Stimulated activated CD4-positive, alpha-beta T cell treated with anti-CD3 and anti-CD28 coated beads, Interleukin-15, amount 100 ng/mL, for 24 hours (primary cell): ENCODE data around the gene C19orf85.
"Not testable (repeated sequence)": the region's sequence is repeated elsewhere in the genome, so short reads cannot be mapped to it uniquely, and the experiment has no call there.

Experiments
- DNase-seq: peaks from one replicate; pipeline ENCODE4 v3.0.0-alpha.2; 2020

The C19orf85 gene

DNA sequence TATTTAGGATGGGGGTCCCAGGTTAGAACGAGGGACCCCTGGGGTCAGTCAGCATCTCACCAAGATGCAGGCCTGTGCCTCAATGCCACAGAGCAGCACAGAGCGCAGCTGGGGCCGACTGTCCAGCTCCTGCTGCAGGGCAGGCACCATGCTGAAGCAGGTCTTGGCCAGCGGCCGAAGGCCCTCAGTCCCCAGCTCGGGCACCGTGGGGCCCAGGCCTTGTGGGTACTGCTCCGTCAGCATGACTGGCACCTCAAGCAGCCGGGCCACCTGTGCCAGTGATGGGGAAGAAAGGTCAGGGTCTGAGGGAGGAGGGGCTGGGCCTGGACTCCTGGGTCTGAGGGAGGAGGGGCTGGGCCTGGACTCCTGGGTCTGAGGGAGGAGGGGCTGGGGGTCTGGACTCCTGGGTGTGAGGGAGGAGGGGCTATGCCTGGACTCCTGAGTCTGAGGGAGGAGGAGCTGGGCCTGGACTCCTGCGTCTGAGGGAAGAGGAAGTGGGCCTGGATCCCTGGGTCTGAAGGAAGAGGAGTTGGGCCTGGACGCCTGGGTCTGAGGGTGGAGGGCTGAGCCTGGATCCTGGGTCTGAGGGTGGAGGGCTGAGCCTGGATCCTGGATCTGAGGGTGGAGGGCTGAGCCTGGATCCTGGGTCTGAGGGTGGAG is 8.8 kb downstream of the C19orf85 start:
- DNase-seq, result no peak

DNA sequence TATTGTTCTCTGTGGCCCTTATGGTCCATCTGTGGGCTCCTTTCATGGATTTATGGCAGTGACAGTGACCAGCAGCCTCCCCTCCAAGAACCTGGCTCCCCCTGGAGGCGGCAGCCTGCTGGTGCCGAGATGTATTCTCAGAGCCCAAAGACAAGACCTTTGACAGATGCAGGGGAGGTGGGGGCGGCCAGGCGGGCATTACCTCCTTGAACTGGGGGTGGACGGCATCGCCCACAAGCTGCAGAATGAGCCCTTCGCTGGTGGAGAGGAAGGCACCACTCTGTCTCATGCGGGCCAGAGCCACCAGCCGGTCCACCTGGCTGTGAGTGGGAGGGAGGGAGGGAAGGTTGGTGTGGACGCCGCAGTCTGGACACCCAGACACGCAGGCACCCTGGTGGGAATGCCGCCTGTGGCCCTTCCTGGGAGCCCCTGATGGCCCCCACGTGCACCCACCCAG is 9.7 kb downstream of the C19orf85 start:
- peak; percentile 65 for DNase-seq

DNA sequence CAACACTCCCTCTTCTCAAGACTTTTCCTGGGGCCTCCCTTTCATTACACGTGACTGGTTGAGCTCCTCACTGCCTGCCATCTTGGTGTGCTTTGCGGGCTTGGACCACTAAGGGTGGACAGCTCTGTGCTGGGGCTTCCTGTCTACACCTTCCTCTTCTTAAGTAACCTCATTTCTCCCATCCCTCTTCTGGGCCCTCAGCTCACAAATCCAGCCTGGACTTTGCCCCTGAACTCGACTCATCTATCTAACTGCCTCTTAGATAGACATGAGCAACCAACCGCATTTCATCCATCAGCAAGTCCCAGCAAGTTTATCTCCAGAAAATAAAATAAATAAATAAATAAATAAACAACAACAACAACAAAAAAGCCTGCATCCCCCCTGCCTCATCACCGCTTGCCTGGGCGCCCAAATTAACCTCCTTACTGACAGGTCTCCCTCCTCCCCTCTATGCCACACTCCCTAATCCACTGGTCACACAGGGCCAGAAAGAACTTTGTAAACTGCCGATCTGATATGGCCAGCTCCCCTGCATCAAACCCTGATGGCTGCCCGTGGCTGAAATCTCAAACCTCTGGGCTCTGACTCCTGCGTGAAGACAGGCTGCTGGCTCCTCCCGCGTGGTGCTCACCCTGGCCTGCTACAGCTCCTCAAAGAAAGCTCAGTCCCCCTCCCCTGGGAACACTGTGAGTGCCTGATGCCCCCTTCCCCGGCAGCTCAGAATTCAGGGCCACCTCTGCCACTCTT is 10.9 kb downstream of the C19orf85 start:
- DNase-seq, result no peak

DNA sequence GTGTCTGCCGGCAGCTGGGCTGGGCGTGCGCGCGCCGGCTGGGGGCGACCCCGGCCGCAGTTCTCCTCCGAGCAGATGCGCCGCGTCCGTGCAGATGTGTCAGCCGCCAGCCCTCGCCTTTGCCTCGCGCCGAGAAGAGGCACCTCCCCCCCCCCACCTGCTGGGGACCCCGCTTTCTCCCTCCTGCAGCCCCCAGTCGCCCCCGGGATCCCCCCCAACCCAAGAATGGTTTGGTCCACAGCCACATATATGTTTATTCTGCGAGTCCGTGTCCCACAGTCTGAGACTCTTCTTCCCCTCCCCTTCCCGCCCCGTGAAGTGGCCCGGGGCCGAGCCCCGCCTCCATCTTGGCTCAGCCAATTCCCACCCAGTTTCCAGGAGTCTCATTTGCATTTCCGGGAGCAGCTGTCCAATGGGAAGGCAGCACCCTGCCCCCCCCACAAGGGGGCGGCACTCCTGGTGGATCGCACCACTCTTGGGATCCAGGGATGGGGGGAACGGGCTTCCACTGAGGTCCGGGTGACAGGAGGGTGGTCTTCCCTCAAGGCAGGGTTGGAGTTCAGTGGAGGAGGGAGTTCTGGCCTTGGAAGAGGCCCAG is 11.7 kb downstream of the C19orf85 start:
- peak; percentile 63 for DNase-seq

DNA sequence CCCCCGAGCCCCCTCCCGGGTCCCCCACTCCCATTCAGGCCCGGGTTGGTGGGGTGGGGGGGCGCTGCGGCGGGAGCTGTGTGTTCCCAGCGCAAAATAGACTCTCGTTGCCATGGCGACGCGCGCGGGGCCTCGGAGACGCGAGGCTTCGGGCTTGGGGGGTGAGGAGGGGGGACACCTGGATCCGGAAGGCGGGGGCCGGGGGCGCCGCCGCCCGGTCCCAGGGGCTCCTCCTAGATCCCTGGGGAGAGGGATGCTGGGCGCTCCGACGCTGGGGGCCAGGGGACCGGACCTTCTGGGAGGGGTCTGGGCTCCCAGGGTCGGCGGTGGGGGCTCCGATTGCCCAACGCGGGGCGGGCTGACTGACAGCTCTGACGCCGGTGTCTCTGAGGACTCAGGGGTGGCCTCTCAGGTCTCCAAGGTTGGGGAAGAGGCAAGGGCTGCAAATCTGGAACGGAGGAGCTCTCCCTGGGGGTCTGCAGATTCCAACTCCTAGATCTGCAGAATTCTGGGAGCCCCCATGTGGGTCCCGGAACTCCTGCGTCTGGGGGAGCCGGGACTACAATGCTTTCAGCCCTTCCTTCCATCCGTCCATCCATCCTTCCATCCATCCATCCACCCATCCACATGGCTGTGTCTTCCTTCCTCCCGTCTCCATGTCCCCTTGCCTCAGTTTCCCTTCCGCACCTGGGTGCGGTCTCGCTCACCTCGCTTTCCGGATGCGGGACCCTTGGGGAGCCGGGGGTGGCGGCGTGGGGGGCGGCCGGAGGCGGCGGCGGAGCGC is 12.4 kb downstream of the C19orf85 start:
- DNase-seq, result peak; percentile 28

DNA sequence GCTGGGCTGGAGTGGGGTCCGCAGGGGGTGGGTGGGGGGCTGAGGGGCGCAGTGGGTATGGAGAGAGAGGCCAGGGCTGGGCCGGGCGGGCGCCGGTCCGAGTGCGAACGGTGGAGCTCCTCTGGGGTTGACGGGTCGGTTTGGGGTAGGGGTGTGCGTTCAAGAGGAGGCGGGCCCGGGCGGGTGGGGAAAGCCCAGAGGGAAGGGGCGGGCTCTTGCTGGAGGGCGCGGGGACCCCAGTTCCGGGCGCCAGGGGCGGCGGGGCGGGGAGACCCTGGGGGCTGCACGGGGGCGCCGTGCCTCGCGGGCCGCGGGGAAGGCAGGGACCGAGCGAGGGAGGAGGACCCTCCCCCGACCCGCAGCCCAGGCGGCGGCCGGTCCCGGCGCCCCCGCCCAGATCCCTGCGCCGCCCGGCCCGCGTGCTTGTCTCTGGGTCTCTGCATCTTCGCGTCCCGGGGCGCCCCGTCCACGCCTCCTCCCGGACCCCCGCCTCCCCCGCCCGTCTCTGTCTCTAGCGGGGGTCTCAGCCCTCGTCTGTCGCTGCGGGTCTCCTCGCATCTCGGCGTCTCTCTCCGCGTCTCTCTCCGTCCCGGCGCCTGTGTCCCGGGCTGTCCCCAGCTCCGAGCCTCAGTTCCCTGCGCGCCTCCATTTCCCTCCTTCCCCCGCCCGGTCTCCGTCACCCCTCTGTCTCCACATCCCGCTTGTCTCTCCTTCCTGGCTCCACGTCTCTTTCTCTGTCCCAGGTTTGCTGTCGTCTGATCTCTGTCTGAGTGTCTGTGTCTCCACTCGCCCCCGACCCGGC is 13.2 kb downstream of the C19orf85 start:
- DNase-seq, result peak; percentile 34

DNA sequence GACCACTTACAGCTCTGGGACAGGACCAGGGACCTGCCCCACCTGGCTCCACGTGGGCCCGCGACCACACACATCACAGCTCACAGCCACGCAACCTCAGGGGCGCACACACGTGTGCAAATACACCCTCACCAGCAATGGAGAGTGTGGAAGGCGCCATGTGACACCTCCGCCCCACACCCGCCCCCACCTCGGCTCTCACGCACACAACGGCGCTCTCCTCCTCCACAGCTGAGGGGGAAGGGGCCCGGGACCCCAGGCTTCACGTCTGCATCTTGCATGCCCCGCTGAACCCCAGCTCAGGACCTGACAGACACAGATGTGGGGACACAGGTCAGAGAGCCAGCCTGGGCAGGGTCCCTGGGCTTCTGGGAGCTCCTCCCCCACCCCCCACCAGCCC is 15.1 kb downstream of the C19orf85 start:
- no peak for DNase-seq

DNA sequence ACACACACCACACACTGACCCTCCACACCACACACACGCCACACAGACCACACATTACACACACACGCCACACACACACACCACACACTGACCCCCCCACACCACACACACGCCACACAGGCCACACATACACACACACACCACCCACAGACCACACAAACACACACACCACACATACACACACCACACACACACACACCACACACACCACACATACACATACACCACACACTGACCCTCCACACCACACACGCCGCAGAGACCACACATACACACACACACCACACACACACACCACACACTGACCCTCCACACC is 16.4 kb downstream of the C19orf85 start:
- not testable (repeated sequence) for DNase-seq

DNA sequence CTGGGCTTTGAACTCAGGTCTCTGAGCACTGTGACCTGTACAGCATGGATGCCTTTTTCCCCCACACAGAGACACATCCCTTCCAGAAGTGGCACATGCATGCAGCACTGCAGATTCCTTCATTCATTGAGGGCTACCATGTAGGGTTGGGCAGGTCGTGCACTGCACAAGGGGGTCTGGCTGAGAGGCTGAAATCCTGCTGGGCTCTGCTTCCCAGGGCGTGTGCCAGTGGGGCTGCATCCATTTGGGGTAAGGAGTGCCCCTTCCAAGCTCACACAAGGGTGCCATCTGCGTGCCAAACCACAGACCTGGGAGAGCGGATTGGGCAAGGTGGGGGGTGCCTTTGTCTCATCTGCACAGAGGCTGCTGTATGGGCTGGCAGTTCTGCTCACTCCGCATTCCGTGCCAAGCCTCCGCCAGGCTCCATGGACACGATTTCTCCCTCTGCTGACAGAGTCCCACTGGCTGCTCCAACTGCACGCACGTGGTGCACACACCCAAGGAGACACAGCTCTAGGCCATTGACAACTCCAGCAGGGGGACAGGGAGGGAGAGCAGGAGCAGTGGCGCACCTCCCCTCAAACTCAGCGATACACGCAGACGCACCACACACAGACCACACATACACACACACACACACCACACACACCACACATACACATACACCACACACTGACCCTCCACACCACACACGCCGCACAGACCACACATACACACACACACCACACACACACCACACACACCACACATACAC is 17.0 kb downstream of the C19orf85 start:
- no peak for DNase-seq

DNA sequence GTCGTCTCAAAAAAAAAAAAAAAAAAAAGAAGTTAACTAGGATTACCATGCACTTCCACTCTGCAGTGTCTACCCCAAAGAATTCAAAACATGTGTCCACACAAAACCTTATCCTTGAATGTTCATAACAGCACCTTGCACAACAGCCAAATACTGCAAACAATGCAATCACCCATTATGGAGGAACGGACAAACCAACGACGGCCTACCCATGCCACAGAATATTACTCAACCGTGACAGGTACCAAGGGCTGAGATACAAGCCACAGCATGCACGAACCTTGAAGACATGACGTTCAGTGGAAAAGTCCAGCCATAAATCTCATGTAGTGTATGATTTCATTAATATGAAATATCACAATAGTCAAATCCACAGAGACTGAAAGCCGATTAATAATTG is 18.5 kb downstream of the C19orf85 start:
- DNase-seq, result no peak

DNA sequence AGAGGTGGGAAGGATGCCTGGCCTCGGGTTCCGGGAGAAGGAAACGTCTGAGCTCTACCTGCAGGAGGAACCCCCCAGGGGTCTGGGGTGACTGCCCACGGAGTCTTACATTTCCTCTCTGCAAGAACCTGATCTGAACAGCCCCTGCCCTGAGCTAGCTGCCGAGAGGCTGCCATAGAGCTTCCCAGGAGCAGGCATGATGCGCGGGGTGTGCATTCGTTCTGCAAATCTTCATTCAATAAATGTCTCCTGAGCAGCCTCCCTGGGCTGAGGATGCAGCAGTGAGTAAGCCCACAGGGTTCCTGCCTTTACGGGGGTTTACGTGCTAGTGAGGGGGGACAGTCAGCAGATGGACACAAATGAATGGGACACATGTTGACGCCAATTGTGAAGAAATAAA is 19.9 kb downstream of the C19orf85 start:
- DNase-seq, result no peak

DNA sequence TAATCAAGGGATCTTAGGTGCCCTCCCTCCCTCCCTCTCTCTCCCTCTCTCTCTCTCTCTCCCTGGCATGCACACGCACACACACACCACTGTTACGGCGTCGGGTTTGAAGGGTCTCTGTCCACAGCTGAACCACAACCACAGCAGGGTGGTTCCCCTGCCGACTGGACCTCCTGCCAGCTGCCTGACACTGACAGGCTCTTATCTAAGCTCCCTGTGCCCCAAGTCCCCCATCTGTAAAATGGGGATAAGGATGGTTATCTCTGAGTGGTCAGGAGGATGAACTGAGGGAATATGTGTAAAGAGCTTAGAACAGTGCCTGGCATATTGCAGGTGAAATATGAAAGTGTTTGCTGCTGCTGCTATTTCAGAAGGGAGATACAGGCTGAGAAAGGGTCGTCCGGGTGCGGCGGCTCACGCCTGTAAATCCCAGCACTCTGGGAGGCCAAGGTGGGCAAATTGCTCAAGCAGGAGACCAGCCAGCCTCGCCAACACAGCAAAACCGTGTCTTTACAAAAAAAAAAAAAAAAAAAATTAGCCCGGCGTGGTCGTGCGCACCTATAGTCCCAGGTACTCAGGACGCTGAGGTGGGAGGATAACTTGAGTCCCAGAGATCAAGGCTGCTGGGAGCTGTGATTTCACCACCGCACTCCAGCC is 20.6 kb downstream of the C19orf85 start:
- DNase-seq, result no peak

DNA sequence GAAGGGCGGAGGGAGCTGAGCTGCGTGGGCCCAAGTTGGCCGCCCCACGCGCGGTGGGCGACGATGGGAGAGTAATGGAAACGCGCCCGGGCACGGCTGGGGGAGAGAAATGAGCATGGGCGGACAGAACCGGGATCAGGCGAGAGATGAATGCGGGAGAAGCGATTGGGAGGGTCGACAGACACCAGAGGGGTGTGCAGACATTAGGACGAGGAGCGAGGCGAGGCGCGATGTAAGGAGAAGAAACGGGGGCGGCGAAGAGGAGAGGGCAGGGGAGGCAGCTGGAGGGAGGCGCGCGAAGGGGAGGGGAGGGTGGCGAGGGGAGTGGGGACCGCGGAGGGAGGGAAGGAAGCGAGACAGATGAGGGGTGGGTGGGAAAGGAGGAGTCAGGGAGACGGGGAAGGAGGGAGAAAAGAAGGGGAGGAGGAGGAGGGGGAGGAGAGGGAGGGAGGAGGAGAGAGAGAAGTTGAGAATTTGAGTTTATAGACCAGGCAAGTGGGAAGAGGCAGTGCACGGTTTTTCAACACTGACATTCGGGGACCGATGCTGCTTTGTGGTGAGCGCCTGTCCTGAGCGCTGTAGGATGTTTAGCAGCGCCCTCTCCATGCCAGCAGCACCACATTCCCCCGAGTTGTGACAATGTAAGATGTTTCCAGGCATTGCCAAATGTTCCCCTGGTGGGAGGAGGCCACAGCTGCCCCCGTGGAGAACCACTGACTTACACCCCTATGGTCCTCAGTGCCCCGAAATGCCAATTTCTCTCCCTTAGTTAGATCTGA is 21.3 kb downstream of the C19orf85 start, which contains the start of gene SHISA7:
SHISA7 (minus strand) TSS at position 256 of the 779 bp plus-strand sequence. CDS start 437 bp downstream, outside the sequence.
- DNase-seq, result no peak

DNA sequence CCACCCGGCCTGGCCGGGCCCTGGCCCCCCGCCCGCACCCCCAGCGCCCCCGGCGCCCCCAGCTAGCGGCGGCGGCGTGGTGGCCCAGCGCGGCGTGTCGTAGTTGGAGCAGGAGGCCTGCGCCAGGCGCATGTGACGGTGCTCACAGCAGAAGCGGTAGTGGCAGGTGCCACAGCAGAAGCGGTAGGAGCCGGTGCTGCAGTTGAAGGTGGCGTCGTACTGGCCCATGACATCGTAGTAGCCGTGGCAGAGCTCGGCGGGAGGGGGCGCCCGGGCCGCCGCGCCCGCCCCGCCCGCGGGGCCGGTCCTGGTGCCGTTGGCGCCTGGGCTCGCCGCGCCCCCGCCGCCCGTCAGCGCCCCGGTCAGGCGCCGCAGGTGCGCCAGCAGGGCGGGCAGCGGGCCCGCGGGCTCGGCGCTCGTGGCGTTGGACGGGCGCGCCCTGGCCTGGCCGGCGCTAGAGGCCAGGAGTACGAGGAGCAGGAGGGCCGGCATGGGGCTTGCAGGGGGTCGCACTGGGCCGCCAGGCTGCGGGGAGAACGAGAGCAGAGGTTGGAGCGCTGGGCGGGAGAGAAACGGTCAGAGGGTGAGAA is 22.1 kb downstream of the C19orf85 start:
- no peak for DNase-seq

DNA sequence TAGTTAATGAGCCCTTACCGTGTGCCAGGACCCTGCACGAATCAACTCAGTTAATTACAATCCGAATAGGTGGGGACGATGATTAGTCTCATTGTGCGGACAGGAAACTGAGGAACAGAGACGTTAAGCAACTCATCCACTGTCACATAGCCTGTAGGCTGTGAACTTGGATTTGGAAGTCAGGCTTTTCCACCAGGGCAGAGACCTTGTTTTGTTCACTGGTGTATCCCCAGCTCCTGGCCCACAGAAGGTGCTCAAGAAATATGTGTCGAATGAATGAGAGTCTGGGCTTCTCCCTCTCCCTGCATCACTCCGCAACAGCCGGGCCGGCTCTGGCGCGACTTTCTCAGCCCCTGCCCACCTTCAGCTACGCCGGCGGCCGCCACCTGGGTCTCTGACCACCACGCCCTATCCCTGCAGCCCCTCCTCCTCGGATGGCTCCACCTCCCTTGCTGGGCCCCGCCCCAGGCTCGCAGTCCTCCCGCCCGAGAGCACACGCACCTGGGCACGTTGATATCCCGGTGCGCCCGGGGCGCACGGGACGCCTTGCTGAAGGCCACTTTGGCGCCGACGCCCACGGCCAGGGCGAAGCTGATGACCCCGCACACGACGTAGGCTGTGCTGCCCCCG is 22.7 kb downstream of the C19orf85 start:
- peak; percentile 46 for DNase-seq

DNA sequence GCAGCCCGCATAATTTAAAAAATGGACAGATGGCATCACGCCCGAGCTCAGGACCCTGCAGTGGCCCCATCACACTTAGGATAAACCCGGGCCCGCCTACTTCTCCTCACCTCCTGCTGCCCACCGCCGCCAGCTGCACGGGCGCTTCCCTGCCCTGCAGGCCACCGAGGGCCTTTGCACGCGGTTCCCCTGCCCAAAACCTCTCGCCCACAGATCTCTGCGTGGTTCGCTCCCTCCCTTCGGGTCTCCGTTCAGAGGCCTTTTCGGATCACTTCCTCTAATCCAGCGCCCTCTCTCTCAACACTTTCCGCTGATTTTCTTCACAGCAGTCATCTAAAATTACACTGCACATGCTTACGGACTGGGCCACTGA is 23.2 kb downstream of the C19orf85 start:
- no peak for DNase-seq

DNA sequence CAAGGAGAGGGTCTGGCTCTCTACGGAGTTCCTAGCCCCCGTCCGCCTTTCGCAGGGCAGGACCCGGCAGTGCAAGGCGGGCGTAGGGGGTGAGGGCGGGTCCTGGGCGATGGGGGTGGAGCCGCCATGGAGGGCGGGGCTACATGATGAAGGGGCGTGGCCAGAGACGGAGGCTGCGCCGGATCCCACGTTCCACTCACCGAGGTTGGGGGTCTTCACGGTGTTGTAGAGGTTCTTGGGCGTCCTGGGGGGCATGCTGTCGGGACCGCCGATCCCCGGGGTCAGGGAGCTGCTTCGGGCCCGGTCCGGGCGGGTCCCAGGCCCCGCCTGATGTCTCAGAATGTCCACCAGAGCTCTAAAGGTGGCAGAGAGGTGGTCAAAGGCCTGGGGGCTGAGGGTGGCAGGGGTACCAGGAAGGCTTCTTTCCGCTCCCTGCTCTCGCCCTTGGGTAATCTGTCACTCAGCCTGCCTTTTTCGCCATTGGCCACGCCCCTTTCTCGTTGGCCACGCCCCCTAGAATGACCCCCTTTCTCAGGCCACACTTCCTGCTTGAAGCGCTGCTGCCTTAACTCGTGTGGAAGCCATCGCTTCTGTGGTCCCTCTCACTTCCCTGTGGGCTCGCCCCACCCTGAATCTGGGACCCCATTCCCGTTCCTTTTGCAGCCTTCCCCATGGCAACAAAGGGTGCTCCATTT is 24.0 kb downstream of the C19orf85 start:
- DNase-seq, result peak; percentile 36

DNA sequence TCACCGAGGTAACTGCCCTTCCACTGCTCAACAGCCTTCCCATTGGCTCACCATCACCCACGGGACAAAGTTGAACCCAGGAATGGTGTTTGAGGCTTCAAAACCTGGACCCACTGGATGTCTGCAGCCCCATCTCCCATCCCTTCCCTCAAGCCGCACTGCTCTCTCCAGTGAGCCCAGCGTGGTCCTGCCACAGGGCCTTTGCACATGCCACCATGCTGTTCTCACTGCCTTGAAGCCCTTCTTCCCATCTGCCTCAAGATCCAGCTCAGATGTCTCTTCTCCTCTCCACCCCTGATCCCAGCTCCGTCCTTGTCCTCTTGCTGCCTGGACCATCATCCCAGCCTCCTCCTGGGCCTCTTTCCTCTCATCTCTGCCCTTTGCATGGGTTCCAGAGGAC is 25.5 kb downstream of the C19orf85 start:
- no peak for DNase-seq

DNA sequence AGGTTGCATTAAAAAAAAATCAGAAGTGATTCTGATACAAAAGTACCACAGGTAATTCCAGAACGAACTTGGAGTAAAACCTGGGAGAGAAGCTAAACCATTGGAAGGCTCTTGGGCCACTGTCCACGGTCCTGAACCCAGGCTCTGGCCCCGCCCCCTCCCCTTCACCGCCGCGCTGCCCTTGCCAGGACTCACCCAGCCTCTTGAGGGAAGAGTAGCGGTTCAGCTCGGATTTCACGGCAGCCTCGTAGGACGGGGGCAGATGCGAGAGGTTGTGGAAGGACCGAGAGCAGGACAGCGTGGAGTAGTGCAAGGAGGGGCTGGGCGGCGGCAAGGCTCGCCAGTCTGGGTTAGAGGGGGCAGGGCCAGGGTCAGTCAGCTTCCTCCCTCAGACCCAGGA is 27.1 kb downstream of the C19orf85 start:
- DNase-seq, result peak; percentile 37
